GM18511 (cell line): ENCODE measurements around the gene SH3RF1.
A peak's percentile ranks its signal among the peaks of the same experiment; 100 is the strongest.
"Not testable (repeated sequence)": the region's sequence is repeated elsewhere in the genome, so short reads cannot be mapped to it uniquely, and the experiment has no call there.

Experiments
- ATAC-seq: cut with Tn5 transposase; IDR thresholded peaks from one replicate; pipeline ENCODE4 v1.9.1; 2021; ENCODE audit warnings: mild to moderate bottlenecking, moderate library complexity; ENCODE audit not compliant: unreplicated experiment

SH3RF1 gene

GRCh38 chr4:169229571-169230028, 41.2 kb downstream of the SH3RF1 start:
- ATAC-seq: no peak

DNA sequence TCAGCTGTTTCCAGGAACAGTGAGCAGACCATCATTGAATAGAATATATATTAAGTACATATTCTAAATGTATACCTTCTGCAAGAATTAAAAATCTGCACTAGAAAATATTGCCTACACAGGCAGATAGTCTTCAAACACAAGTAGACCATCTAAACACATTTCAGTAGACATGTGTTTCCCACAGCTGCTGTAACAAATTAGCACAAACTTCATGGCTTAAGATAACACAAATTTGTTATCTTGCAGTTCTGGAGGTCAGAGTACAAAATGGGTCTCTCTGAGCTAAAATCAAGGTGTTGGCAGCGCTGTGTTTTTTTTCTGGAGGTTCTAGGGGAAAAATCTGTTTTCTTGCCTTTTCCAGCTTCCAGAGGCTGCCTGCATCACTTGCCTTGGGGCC, 42.7 kb downstream of the SH3RF1 start:
- ATAC-seq: no peak

GRCh38 chr4:169226565-169226964, 44.2 kb downstream of the SH3RF1 start:
- ATAC-seq: no peak

DNA sequence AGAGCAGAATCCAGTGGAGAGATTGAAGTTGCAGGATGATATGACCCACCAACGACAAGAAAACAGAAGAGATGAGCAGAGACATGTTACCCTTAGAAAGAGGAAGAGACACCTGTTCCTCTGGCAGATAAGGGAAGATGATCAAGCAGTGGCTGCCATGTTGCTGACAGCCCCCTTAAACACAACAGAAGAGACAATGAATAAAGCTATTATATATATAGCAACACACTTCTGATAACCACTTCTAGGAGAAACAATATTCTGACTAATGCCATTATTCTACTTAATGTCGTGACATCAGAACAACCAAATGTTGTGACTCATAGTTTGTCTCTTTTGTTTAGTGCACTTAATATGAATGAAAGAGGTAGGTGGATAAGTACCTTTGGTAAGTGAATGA, 44.9 kb downstream of the SH3RF1 start:
- peak; percentile 52 for ATAC-seq

- ATAC-seq: peak; percentile 63
These were observed 45.6 kb downstream of the SH3RF1 start for GRCh38 chr4:169225058-169225751.

DNA sequence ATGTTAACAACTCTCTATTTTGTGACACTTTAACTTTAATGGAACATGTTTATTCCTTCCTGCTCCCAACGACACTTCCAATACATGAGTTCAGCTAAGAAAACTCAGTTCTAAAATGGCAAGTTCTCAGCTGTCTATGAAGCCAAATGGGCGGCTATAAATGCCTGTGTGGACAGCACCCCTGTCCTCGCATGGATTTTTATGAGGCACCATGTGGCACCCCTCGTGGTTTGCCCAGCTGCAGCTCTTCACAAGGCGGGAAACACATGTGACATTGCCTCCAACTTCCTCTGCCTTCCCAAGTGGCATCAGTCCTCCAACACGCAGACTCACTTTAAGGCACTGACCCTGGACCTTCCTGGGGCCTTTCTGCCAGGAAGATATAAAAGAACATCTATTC, 48.0 kb downstream of the SH3RF1 start:
- no peak for ATAC-seq

GRCh38 chr4:169221662-169222061, 49.1 kb downstream of the SH3RF1 start:
- ATAC-seq: no peak

DNA sequence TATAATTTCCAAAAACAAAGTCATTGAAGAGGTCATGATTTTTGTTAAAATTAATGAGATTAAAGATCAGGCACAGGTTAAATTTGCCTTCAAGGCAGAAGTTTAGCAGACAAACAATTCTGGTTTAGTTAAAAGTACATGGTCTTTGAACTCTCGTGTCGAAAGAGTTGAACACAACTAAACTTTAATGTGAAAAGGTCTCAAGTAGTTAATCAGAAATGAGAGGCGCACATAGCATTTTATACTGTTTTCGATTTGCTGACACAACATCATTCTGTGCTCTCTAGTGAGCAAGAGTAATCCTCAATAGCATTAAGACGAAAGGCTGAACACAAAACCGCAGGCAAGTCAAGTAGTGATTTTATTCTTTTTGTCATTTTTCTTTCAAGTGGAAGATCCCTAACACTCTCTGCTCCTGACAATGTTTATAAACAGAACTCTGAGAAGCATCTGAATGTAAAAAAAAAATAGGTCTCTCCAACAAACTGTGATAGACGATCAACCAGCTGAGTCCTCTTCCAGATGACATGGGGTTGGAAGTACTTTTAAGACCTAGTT, 49.8 kb downstream of the SH3RF1 start:
- ATAC-seq: no peak

GRCh38 chr4:169220447-169220846, 50.3 kb downstream of the SH3RF1 start:
- no peak for ATAC-seq

- ATAC-seq: no peak
These were observed 51.3 kb downstream of the SH3RF1 start for GRCh38 chr4:169219440-169219839.

DNA sequence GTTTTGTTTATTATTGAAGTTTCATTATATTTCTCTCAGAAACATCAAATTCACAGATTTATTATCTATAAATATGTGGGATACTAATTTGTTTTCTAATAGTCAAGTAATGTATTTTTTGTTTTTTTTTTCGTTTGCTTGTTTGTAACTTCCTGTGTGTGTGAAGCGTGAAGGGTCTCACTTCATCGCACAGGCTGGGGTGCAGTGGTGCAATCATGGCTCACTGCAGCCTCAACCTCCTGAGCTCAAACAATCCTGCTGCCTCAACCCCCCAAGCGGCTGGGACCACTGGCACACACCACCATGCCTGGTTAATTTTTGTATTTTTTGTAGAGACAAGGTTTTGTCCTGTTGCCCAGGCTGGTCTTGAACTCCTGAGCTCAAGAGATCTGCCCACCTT, 55.1 kb downstream of the SH3RF1 start:
- peak; percentile 75 for ATAC-seq

DNA sequence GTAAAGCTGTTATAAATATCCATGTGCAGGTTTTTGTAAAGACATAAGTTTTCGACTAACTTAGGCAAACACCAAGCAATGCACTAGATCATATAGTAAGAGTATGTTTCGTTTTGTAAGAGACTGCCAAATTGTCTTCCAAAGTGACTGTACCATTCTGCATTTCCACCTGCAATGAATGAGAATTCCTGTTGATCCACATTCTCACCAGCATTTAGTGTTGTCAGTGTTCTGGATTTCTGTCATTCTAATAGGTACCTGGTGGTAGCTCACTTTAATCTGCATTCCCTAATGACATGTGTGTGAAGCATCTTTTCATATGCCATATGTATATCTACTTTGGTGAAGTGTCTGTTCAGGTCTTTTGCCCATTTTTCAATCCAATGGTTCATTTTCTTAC, 57.8 kb downstream of the SH3RF1 start:
- ATAC-seq: no peak

DNA sequence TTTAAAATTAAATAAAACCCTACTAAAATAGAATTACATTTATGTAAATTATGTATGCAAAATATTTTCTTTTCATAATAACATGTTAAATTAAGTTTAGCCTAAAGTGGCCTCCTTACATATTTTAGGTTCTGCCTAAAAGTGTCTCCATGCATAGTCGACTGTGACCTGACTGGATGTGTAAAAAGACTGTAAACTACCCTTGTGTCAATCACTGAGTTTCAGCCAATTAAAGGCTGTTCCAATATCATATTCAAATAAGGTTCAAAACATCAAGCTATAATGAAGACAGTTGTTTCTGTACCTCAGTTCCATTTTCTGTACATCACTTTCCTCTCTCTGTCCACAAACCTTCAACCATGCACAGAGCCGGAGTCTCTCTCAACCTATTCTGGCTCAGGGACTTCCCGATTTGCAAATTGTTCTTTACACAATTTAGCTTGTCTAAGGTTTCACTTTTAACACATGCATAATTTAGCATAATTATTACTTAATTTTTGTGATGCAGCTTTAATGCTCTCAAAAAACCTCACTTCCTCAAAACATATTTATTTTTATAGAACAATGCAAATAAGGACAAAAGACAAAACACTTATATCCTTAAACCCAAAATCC, 60.1 kb downstream of the SH3RF1 start:
- ATAC-seq: peak; percentile 85

- no peak for ATAC-seq
These were observed 61.3 kb downstream of the SH3RF1 start for GRCh38 chr4:169209388-169209883.

DNA sequence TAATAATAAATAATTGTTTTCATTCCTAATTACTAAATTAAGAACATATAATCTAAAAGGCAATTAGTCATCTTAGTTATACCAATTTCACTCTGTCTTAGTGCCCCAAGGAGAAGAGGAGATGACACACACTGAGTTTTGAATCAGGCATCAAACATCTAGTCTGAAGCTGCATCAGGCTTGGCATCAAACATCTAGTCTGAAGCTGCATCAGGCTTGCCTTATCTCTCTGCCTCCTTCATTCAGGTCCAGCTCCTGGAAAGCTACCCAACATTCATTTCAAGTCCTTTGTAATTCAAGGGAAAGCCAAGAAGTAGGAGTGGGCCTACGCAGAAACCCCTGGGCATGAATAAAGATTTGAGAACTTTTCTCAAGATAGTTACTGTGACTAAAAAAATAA, 62.2 kb downstream of the SH3RF1 start:
- no peak for ATAC-seq

GRCh38 chr4:169208090-169208455, 62.7 kb downstream of the SH3RF1 start:
- no peak for ATAC-seq

DNA sequence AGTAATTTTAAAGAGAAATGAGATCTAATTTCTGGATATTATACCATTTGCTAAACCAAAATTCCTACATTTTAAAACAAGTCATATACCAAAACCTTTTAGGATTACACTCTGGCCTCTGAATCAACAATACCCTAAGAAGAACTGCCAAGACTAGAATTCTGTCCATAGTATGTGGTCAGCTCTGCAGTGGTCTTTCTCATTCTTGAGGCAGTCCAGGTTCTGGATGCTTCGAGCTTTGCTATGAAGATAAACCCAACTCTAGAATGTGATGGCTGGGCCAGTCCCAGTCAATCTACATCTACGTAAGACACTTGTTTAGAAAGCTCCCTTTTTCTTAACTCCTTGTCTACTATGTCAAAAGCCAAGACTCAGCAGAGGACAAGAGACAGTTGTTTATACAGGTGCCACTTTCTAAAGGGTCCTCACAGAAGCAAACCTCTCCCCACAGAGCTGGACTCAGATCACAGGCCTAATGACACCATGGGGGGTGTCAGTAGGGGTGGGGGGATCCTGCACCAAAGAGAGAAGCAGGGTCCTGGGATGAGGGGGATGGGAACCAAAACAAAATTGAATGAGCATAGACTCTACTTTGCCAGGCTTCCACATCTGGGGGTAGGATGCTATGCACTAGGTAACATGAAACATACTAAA, 63.2 kb downstream of the SH3RF1 start:
- no peak for ATAC-seq

DNA sequence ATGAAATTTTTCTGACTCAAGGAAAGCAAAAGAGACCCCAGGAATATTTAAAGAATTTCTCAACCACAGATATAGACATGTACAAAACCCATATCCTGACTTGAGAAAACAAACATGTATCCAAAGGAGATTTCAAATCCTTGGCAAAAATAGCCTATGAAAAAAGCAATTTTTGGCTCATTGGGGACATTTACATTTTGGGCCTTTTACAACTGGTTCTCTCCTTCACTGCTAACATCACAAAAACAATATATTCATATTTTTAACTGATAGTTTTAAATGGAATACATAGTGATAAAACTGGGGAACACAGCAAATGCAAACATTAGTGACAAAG, 65.0 kb downstream of the SH3RF1 start:
- no peak for ATAC-seq

GRCh38 chr4:169205075-169205743, 65.5 kb downstream of the SH3RF1 start:
- no peak for ATAC-seq

- no peak for ATAC-seq
These were observed 66.9 kb downstream of the SH3RF1 start for GRCh38 chr4:169203891-169204290.

DNA sequence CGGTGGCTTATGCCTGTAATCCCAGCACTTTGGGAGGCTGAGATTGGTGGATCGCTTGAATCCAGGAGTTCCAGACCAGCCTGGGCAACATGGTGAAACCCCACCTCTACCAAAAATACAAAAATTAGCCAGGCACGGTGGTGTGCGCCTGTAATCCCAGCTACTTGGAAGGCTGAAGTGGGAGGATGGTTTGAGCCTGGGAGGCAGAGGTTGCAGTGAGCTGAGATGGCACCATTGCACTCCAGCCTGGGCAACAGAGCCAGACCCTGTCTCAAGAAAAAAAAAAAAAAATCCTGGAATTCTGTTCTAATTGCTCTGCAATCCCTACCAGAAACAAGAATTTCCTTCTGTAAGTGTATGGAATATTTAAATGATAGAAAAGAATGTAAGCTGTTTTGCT, 67.5 kb downstream of the SH3RF1 start:
- ATAC-seq: not testable (repeated sequence)
